Naive B cell (primary cell): ENCODE data around the gene LRRC39. TPM values are rescaled to one million over a fixed set of nuclear protein-coding genes. Genes with fewer than 3 reads are reported as not detected.

Experiments
- ATAC-seq, 2 donors: fragments of 150-1000 bp; cut with Tn5 transposase; 2 replicates each; pipeline ENCODE4 v1.10.0; 2021; ENCODE audit warnings: low read depth in 2 of 2, mild to moderate bottlenecking in 2 of 2, moderate library complexity in 2 of 2
- DNase-seq: peaks from one replicate; pipeline ENCODE4 v3.0.0; 2022
- H3K27ac Mint-ChIP-seq, 6 donors: one replicate each; pipeline ENCODE4 v1.8.0; 2020 to 2022; ENCODE audit warnings: mild to moderate bottlenecking in 6 of 6, mixed read lengths in 6 of 6, moderate library complexity in 5 of 6, inconsistent platforms in 2 of 6
- H3K27me3 Mint-ChIP-seq, 3 donors: one replicate each; pipeline ENCODE4 v1.8.0; 2021 to 2022; ENCODE audit warnings: mixed read lengths in 3 of 3, mild to moderate bottlenecking in 1 of 3
- H3K36me3 Mint-ChIP-seq, 2 donors: one replicate each; pipeline ENCODE4 v1.8.0; 2020 to 2022; ENCODE audit warnings: mixed read lengths in 2 of 2, inconsistent platforms in 1 of 2, mild to moderate bottlenecking in 1 of 2
- H3K4me1 Mint-ChIP-seq, 3 donors: one replicate each; pipeline ENCODE4 v1.8.0; 2020 to 2022; ENCODE audit warnings: mixed read lengths in 3 of 3, inconsistent platforms in 1 of 3, mild to moderate bottlenecking in 1 of 3, moderate library complexity in 1 of 3
- H3K4me3 Mint-ChIP-seq, 8 donors: one replicate each; pipeline ENCODE4 v1.8.0; 2020 to 2022; ENCODE audit warnings: mild to moderate bottlenecking in 8 of 8, mixed read lengths in 8 of 8, moderate library complexity in 8 of 8, inconsistent platforms in 2 of 8
- H3K9me3 Mint-ChIP-seq, 7 donors: one replicate each; pipeline ENCODE4 v1.8.0; 2020 to 2022; ENCODE audit warnings: mixed read lengths in 7 of 7, mild to moderate bottlenecking in 5 of 7, inconsistent platforms in 2 of 7, moderate library complexity in 1 of 7
- polyA plus RNA-seq, 6 donors: library from polyadenylated mRNA; unstranded; fragments of 300-500 nt; fragmentation: Illumina TruSeq; gene quantifications; one replicate each; pipeline ENCODE4 v1.2.3, GENCODE V29; 2021; ENCODE audit warnings: low read depth in 6 of 6

The LRRC39 gene
- polyA plus RNA-seq, 6 donors from 2014 or later: 0.69 TPM; not detected in 5

GRCh38 chr1:100187912-100188311 is 9.9 kb upstream of the LRRC39 start:
- peaks cover 7 to 17% (median 12%) of the 10 kb centered on the region in 3 donors for H3K4me1 Mint-ChIP-seq
- no peaks in the 10 kb centered on the region for H3K27me3 Mint-ChIP-seq
- DNase-seq: no peak
- no peak overlapping the region for H3K4me3 Mint-ChIP-seq
- ATAC-seq: no peak
- H3K36me3 Mint-ChIP-seq: peaks cover 8 to 9% of the 10 kb centered on the region in 2 donors
- H3K9me3 Mint-ChIP-seq: no peaks in the 10 kb centered on the region
- H3K27ac Mint-ChIP-seq: no peak overlapping the region

- H3K9me3 Mint-ChIP-seq: no peaks in the 10 kb centered on the region
- DNase-seq (peak; percentile 66), ATAC-seq (peak; percentile 99 to 100)
- no peaks in the 10 kb centered on the region for H3K27me3 Mint-ChIP-seq
- peaks cover 7 to 17% (median 9%) of the 10 kb centered on the region in 3 donors for H3K4me1 Mint-ChIP-seq
- H3K36me3 Mint-ChIP-seq: no peaks in the 10 kb centered on the region
- H3K4me3 Mint-ChIP-seq: no peak overlapping the region
- peak overlapping the region; percentile 44 to 93 (median 66) for H3K27ac Mint-ChIP-seq
Measured at GRCh38 chr1:100184536-100184935, 6.5 kb upstream of the LRRC39 start.

GRCh38 chr1:100183370-100183769 is 5.3 kb upstream of the LRRC39 start:
- no peaks in the 10 kb centered on the region for H3K27me3 Mint-ChIP-seq
- H3K4me1 Mint-ChIP-seq: peaks cover 7 to 17% (median 9%) of the 10 kb centered on the region in 3 donors
- no peak for ATAC-seq
- no peaks in the 10 kb centered on the region for H3K36me3 Mint-ChIP-seq
- H3K27ac Mint-ChIP-seq: no peak overlapping the region
- peak overlapping the region in 1 of 8 donors; percentile 44 for H3K4me3 Mint-ChIP-seq
- no peak for DNase-seq
- no peaks in the 10 kb centered on the region for H3K9me3 Mint-ChIP-seq

GRCh38 chr1:100177295-100178041 is 588 bp downstream of the LRRC39 start:
- H3K9me3 Mint-ChIP-seq: no peaks in the 10 kb centered on the region
- ATAC-seq (no peak), DNase-seq (no peak)
- no peaks in the 10 kb centered on the region for H3K27me3 Mint-ChIP-seq
- H3K36me3 Mint-ChIP-seq: no peaks in the 10 kb centered on the region
- H3K4me3 Mint-ChIP-seq: no peak overlapping the region
- H3K4me1 Mint-ChIP-seq: no peaks in the 10 kb centered on the region
- H3K27ac Mint-ChIP-seq: no peak overlapping the region

- Mint-ChIP-seq H3K36me3 (no peaks in the 10 kb centered on the region), H3K9me3 (peaks cover 0 to 5% (median 0%) of the 10 kb centered on the region in 7 donors), H3K27ac (no peak overlapping the region), H3K4me1 (no peaks in the 10 kb centered on the region), H3K27me3 (no peaks in the 10 kb centered on the region), H3K4me3 (no peak overlapping the region)
- DNase-seq (no peak), ATAC-seq (no peak)
Measured at GRCh38 chr1:100168051-100168450, 10.0 kb downstream of the LRRC39 start.

GRCh38 chr1:100164702-100165101 is 13.4 kb downstream of the LRRC39 start:
- ATAC-seq (no peak), DNase-seq (no peak)
- Mint-ChIP-seq H3K4me3 (no peak overlapping the region), H3K9me3 (peaks cover 0 to 5% (median 0%) of the 10 kb centered on the region in 7 donors), H3K27me3 (no peaks in the 10 kb centered on the region), H3K27ac (no peak overlapping the region), H3K4me1 (no peaks in the 10 kb centered on the region), H3K36me3 (no peaks in the 10 kb centered on the region)

- H3K4me1 Mint-ChIP-seq: no peaks in the 10 kb centered on the region
- no peaks in the 10 kb centered on the region for H3K27me3 Mint-ChIP-seq
- DNase-seq (no peak), ATAC-seq (no peak)
- H3K36me3 Mint-ChIP-seq: no peaks in the 10 kb centered on the region
- H3K4me3 Mint-ChIP-seq: no peak overlapping the region
- H3K27ac Mint-ChIP-seq: no peak overlapping the region
- H3K9me3 Mint-ChIP-seq: peaks cover 0 to 5% (median 0%) of the 10 kb centered on the region in 7 donors
Measured at GRCh38 chr1:100164216-100164615, 13.8 kb downstream of the LRRC39 start.

GRCh38 chr1:100162881-100163280 is 15.2 kb downstream of the LRRC39 start:
- Mint-ChIP-seq H3K4me1 (no peaks in the 10 kb centered on the region), H3K9me3 (peaks cover 0 to 5% (median 0%) of the 10 kb centered on the region in 7 donors), H3K4me3 (no peak overlapping the region), H3K27me3 (no peaks in the 10 kb centered on the region), H3K27ac (no peak overlapping the region), H3K36me3 (no peaks in the 10 kb centered on the region)
- DNase-seq: no peak
- ATAC-seq: no peak

- no peaks in the 10 kb centered on the region for H3K27me3 Mint-ChIP-seq
- H3K4me1 Mint-ChIP-seq: peaks cover 7 to 9% (median 8%) of the 10 kb centered on the region in 3 donors
- DNase-seq: peak; percentile 7
- peak overlapping the region in 4 of 6 donors; percentile 1 to 41 (median 8) for H3K27ac Mint-ChIP-seq
- peak; percentile 69 to 82 for ATAC-seq
- peak overlapping the region in 1 of 8 donors; percentile 7 for H3K4me3 Mint-ChIP-seq
- H3K36me3 Mint-ChIP-seq: peaks cover 9 to 19% of the 10 kb centered on the region in 2 donors
- H3K9me3 Mint-ChIP-seq: no peaks in the 10 kb centered on the region
Measured at GRCh38 chr1:100152271-100152670, 25.8 kb downstream of the LRRC39 start.

- H3K36me3 Mint-ChIP-seq: peaks cover 10 to 20% of the 10 kb centered on the region in 2 donors
- peaks cover 7 to 9% (median 8%) of the 10 kb centered on the region in 3 donors for H3K4me1 Mint-ChIP-seq
- H3K4me3 Mint-ChIP-seq: no peak overlapping the region
- no peaks in the 10 kb centered on the region for H3K27me3 Mint-ChIP-seq
- no peaks in the 10 kb centered on the region for H3K9me3 Mint-ChIP-seq
- no peak for ATAC-seq
- no peak for DNase-seq
- H3K27ac Mint-ChIP-seq: peak overlapping the region in 1 of 6 donors; percentile 1
Measured at GRCh38 chr1:100151679-100152078, 26.4 kb downstream of the LRRC39 start.

- H3K27me3 Mint-ChIP-seq: no peaks in the 10 kb centered on the region
- peak overlapping the region in 1 of 6 donors; percentile 40 for H3K27ac Mint-ChIP-seq
- peaks cover 7 to 9% (median 8%) of the 10 kb centered on the region in 3 donors for H3K4me1 Mint-ChIP-seq
- ATAC-seq (no peak), DNase-seq (no peak)
- no peaks in the 10 kb centered on the region for H3K9me3 Mint-ChIP-seq
- H3K4me3 Mint-ChIP-seq: no peak overlapping the region
- H3K36me3 Mint-ChIP-seq: peaks cover 28 to 36% of the 10 kb centered on the region in 2 donors
Measured at GRCh38 chr1:100147875-100148274, 30.2 kb downstream of the LRRC39 start.

GRCh38 chr1:100146958-100147357 is 31.1 kb downstream of the LRRC39 start:
- no peak overlapping the region for H3K27ac Mint-ChIP-seq
- no peaks in the 10 kb centered on the region for H3K9me3 Mint-ChIP-seq

GRCh38 chr1:100145116-100145515 is 32.9 kb downstream of the LRRC39 start:
- H3K4me3 Mint-ChIP-seq: no peak overlapping the region
- H3K36me3 Mint-ChIP-seq: peaks cover 40 to 45% of the 10 kb centered on the region in 2 donors

More at GRCh38 chr1:100146958-100147357, 31.1 kb downstream of the LRRC39 start:
- Mint-ChIP-seq H3K4me1 (peaks cover under 1 to 7% (median 2%) of the 10 kb centered on the region in 3 donors), H3K27me3 (no peaks in the 10 kb centered on the region), H3K36me3 (peaks cover 37 to 45% of the 10 kb centered on the region in 2 donors), H3K4me3 (no peak overlapping the region)
- ATAC-seq: no peak
- DNase-seq: no peak

GRCh38 chr1:100142343-100142742 is 35.7 kb downstream of the LRRC39 start:
- DNase-seq (no peak), ATAC-seq (no peak)
- peak overlapping the region in 3 of 6 donors; percentile 2 to 14 (median 7) for H3K27ac Mint-ChIP-seq
- peaks cover 0 to 5% (median 0%) of the 10 kb centered on the region in 3 donors for H3K4me1 Mint-ChIP-seq
- peaks cover 41 to 56% of the 10 kb centered on the region in 2 donors for H3K36me3 Mint-ChIP-seq
- no peaks in the 10 kb centered on the region for H3K9me3 Mint-ChIP-seq
- no peak overlapping the region for H3K4me3 Mint-ChIP-seq
- no peaks in the 10 kb centered on the region for H3K27me3 Mint-ChIP-seq

More at GRCh38 chr1:100145116-100145515, 32.9 kb downstream of the LRRC39 start:
- H3K9me3 Mint-ChIP-seq: no peaks in the 10 kb centered on the region
- ATAC-seq: no peak
- DNase-seq: no peak
- H3K27ac Mint-ChIP-seq: no peak overlapping the region
- peaks cover 0 to 5% (median 0%) of the 10 kb centered on the region in 3 donors for H3K4me1 Mint-ChIP-seq
- H3K27me3 Mint-ChIP-seq: no peaks in the 10 kb centered on the region
